Spinal cord (tissue), 10 donors: Measurements from ENCODE around the gene TMEM140. TPM values are rescaled to one million over a fixed set of nuclear protein-coding genes. Genes with fewer than 3 reads are reported as not detected.

Source experiments
- DNase-seq, 6 donors: peaks; one replicate each; pipeline versions ENCODE4 v3.0.0 to v3.0.0-alpha.2; 2013 to 2015; ENCODE audit warnings: low spot score in 6 of 6, low read depth in 4 of 6
- H3K27ac ChIP-seq: one replicate; pipeline ENCODE4 v1.5.1; 2013; ENCODE audit warnings: low read depth, low read length, control low read depth
- H3K27me3 ChIP-seq: one replicate; pipeline ENCODE4 v1.6.1; 2013; ENCODE audit warnings: low read length; ENCODE audit not compliant: control insufficient read depth, insufficient read depth
- H3K36me3 ChIP-seq: one replicate; pipeline ENCODE4 v1.6.1; 2013; ENCODE audit warnings: low read length; ENCODE audit not compliant: control insufficient read depth, insufficient read depth
- H3K4me1 ChIP-seq: one replicate; pipeline ENCODE4 v1.6.1; 2013; ENCODE audit warnings: low read length; ENCODE audit not compliant: control insufficient read depth, insufficient read depth
- H3K4me3 ChIP-seq: one replicate; pipeline ENCODE4 v1.5.1; 2013; ENCODE audit warnings: low read depth, low read length, control low read depth
- H3K9me3 ChIP-seq: one replicate; pipeline ENCODE4 v1.6.1; 2013; ENCODE audit warnings: low read length; ENCODE audit not compliant: control insufficient read depth, insufficient read depth
- WGBS: methylation state at CpG from one replicate; pipeline ENCODE4 v1.1.5; 2013; ENCODE audit warnings: missing lambda C conversion rate; ENCODE audit not compliant: insufficient coverage; 5-methylcytosine and 5-hydroxymethylcytosine counted together
- long read RNA-seq, 4 donors: transcript quantifications; one replicate each; lab custom pipeline, GENCODE V29; 2026
- polyA plus RNA-seq, 2 donors: library from polyadenylated mRNA; unstranded; fragments of 120-200 nt; gene quantifications; one replicate each; pipeline ENCODE4 v1.2.1, GENCODE V29; 2013; ENCODE audit not compliant: insufficient read length in 2 of 2
- total RNA-seq, 2 donors: library from RNA; depleted of rRNA in 1 of 2; stranded (reverse); fragments of 120-200 nt in 1 of 2; fragments of >200 nt in 1 of 2; gene quantifications; one replicate each; pipeline versions ENCODE4 v1.2.3 to v1.2.4, GENCODE V29; 2013 to 2014
- donor health status: healthy.

Gene TMEM140
- total RNA-seq (1 to 10 TPM; 3.0 to 3.4 TPM), polyA plus RNA-seq (10 to 100 TPM; 10.6 to 11.2 TPM)
- long read RNA-seq, donor 1, partial matches to known transcripts = 0 of 2 reads
- long read RNA-seq, donor 1, other reads (novel, unspliced or antisense) = 0 of 2 reads
- long read RNA-seq, donor 2 = 0 reads
- long read RNA-seq, donor 3, partial matches to known transcripts = 0 of 1 reads
- long read RNA-seq, donor 3, other reads (novel, unspliced or antisense) = 0 of 1 reads
- long read RNA-seq, donor 4, partial matches to known transcripts = 28 of 32 reads
- long read RNA-seq, donor 4, other reads (novel, unspliced or antisense) = 0 of 32 reads

GRCh38 chr7:135147899-135148721 is at the start of gene TMEM140:
Gene TMEM140, plus strand, starts transcription at chr7:135148072. Its CDS starts 16,370 bp downstream, at chr7:135164442.
- Histone ChIP-seq H3K27ac (peak within 1 kb of the TSS; percentile 77), H3K4me3 (peak within 1 kb of the TSS; percentile 19), H3K4me1 (no peaks in the 10 kb centered on the region), H3K27me3 (no peaks in the 10 kb centered on the region), H3K9me3 (no peaks in the 10 kb centered on the region), H3K36me3 (no peaks in the 10 kb centered on the region)
- WGBS = 76% methylated on average over 10 of the region's 13 CpGs
- DNase-seq = no peak

- no peaks in the 10 kb centered on the region for H3K9me3 ChIP-seq
- peak in 1 of 6 donors; percentile 2 for DNase-seq
- H3K36me3 ChIP-seq = no peaks in the 10 kb centered on the region
- H3K27me3 ChIP-seq = no peaks in the 10 kb centered on the region
- no peak overlapping the region for H3K27ac ChIP-seq
- whole genome bisulfite sequencing = no CpG with 5 or more reads among the region's 3 CpGs
- H3K4me3 ChIP-seq = no peak overlapping the region
- H3K4me1 ChIP-seq = no peaks in the 10 kb centered on the region
Observed at GRCh38 chr7:135098391-135098790, 49.5 kb upstream of the TMEM140 start.

- Histone ChIP-seq H3K36me3 (no peaks in the 10 kb centered on the region), H3K9me3 (no peaks in the 10 kb centered on the region), H3K27ac (no peak overlapping the region), H3K4me3 (no peak overlapping the region), H3K4me1 (no peaks in the 10 kb centered on the region), H3K27me3 (no peaks in the 10 kb centered on the region)
- DNase-seq = no peak
Observed at GRCh38 chr7:135100856-135101255, 47.0 kb upstream of the TMEM140 start.

DNA sequence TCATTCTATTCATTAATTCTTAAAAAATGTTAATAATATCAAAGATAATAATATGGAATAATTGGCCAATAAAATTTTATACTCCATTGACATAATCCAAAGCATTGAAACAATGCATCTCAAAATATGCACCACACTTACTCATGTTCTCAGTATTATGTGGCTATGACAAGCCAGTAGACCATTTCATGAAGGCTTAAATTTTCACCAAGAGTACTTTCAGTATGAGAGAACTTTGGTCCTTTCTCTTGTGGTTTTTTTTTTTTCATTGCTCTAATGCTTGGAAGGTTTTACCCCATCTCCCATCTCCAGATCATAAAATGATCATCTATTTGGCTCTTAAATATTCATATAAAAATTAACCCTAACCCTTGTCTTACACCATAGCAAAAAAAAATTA is 45.5 kb upstream of the TMEM140 start:
- H3K27ac ChIP-seq = no peak overlapping the region
- H3K27me3 ChIP-seq = no peaks in the 10 kb centered on the region
- H3K4me1 ChIP-seq = no peaks in the 10 kb centered on the region
- no peaks in the 10 kb centered on the region for H3K9me3 ChIP-seq
- H3K4me3 ChIP-seq = no peak overlapping the region
- H3K36me3 ChIP-seq = no peaks in the 10 kb centered on the region
- no peak for DNase-seq

- H3K27ac ChIP-seq = no peak overlapping the region
- H3K27me3 ChIP-seq = no peaks in the 10 kb centered on the region
- no peaks in the 10 kb centered on the region for H3K36me3 ChIP-seq
- H3K4me3 ChIP-seq = no peak overlapping the region
- no peak for DNase-seq
- WGBS = 93% methylated on average over 4 of the region's 4 CpGs
- H3K9me3 ChIP-seq = no peaks in the 10 kb centered on the region
- H3K4me1 ChIP-seq = no peaks in the 10 kb centered on the region
Observed at GRCh38 chr7:135109562-135109961, 38.3 kb upstream of the TMEM140 start.

GRCh38 chr7:135109976-135110375 is 37.9 kb upstream of the TMEM140 start:
- no peak overlapping the region for H3K4me3 ChIP-seq
- WGBS = 88% methylated on average over 1 of the region's 1 CpG
- H3K4me1 ChIP-seq = no peaks in the 10 kb centered on the region
- no peaks in the 10 kb centered on the region for H3K9me3 ChIP-seq
- H3K27me3 ChIP-seq = no peaks in the 10 kb centered on the region
- DNase-seq = no peak
- no peak overlapping the region for H3K27ac ChIP-seq
- H3K36me3 ChIP-seq = no peaks in the 10 kb centered on the region

GRCh38 chr7:135111379-135111778 is 36.5 kb upstream of the TMEM140 start:
- Histone ChIP-seq H3K9me3 (no peaks in the 10 kb centered on the region), H3K36me3 (no peaks in the 10 kb centered on the region), H3K4me1 (no peaks in the 10 kb centered on the region), H3K27me3 (no peaks in the 10 kb centered on the region), H3K4me3 (no peak overlapping the region), H3K27ac (no peak overlapping the region)
- DNase-seq = no peak
- no CpG with 5 or more reads among the region's 2 CpGs for WGBS

DNA sequence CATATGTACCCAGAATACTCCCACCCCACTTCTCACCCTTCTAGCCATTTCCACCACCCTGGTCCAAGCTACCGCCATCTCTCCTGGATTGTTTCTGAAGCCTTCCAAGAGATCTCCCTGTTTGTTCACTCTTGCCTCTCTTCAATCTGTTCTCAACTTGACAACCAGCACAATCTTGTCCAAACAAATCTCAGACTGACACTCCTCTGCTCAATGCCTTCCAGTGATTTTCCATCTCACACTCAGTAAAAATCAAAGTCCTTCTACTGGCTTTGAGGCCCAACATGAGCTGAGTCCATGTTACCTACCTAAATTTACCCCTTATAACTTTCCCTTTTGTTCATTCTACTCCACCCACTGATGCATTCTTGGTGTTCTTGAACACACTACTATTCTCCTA is 33.2 kb upstream of the TMEM140 start:
- H3K36me3 ChIP-seq = no peaks in the 10 kb centered on the region
- DNase-seq = no peak
- no peaks in the 10 kb centered on the region for H3K4me1 ChIP-seq
- H3K27me3 ChIP-seq = no peaks in the 10 kb centered on the region
- H3K9me3 ChIP-seq = peaks cover 2% of the 10 kb centered on the region
- WGBS = 100% methylated on average over 1 of the region's 1 CpG
- no peak overlapping the region for H3K27ac ChIP-seq
- no peak overlapping the region for H3K4me3 ChIP-seq

- no peak for DNase-seq
- Histone ChIP-seq H3K27me3 (no peaks in the 10 kb centered on the region), H3K4me1 (no peaks in the 10 kb centered on the region), H3K9me3 (peaks cover 4% of the 10 kb centered on the region), H3K36me3 (no peaks in the 10 kb centered on the region), H3K4me3 (no peak overlapping the region), H3K27ac (no peak overlapping the region)
- no CpG with 5 or more reads among the region's 1 CpG for WGBS
Observed at GRCh38 chr7:135117096-135117495, 30.8 kb upstream of the TMEM140 start.

DNA sequence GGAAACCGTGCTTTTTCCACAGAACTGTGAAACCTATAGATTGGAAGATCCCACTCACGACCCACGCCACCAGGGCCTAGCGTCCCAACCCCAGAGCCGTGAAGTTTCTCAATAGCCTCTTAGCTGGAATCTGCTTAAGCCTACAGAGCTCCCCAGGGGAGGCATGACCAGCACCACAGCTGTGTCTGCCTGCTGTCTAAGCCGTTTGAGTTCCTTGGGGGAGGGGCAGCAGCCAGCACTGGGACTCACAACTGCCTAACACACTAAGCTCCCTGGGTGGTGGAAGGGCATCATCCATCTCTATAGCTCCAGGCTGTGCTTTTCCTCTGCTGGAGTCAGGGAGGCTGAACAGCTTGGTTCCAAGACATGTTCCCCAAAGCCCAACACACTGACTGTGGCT is 26.0 kb upstream of the TMEM140 start:
- H3K4me1 ChIP-seq = no peaks in the 10 kb centered on the region
- peaks cover 4% of the 10 kb centered on the region for H3K9me3 ChIP-seq
- no peaks in the 10 kb centered on the region for H3K27me3 ChIP-seq
- H3K27ac ChIP-seq = no peak overlapping the region
- DNase-seq = no peak
- H3K4me3 ChIP-seq = no peak overlapping the region
- H3K36me3 ChIP-seq = no peaks in the 10 kb centered on the region
- 77% methylated on average over 5 of the region's 6 CpGs for WGBS
